Testis (tissue), 2 donors: ENCODE results near the gene NOXO1.

Source experiments
- POLR2A ChIP-seq: fragments of 450-650 bp; IDR thresholded peaks from one replicate; pipeline ENCODE4 v1.6.1; 2017; ENCODE audit warnings: antibody characterized with exemption, mild to moderate bottlenecking, moderate library complexity
- TF ChIP-seq, protein P1 (sequence below), 3 experiments: fragments of 450-650 bp in 2 of 3; fragments of 200-600 bp in 1 of 3; sonication (generic) in 1 of 3; IDR thresholded peaks; one replicate each; pipeline ENCODE4 v1.5.1; 2016 to 2019; ENCODE audit warnings: antibody characterized with exemption in 3 of 3, mild to moderate bottlenecking in 2 of 3, moderate library complexity in 1 of 3

DNA sequence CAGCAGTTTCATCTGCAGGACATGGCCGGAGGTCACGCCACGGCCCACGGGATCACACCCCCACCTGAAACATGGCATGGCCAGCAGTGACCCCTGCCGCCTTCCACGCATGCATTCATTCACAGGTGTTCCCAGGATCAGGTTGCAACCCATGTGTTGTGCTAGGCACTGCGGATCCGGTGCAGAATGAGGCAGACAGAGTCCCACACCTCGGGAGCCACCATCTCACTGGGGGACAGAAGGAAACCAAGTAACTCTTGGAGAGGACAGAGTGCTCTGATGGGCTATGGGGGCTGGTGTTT is 33.9 kb downstream of the NOXO1 start:
- no peak for TF ChIP-seq POLR2A
- TF ChIP-seq, protein P1, sequence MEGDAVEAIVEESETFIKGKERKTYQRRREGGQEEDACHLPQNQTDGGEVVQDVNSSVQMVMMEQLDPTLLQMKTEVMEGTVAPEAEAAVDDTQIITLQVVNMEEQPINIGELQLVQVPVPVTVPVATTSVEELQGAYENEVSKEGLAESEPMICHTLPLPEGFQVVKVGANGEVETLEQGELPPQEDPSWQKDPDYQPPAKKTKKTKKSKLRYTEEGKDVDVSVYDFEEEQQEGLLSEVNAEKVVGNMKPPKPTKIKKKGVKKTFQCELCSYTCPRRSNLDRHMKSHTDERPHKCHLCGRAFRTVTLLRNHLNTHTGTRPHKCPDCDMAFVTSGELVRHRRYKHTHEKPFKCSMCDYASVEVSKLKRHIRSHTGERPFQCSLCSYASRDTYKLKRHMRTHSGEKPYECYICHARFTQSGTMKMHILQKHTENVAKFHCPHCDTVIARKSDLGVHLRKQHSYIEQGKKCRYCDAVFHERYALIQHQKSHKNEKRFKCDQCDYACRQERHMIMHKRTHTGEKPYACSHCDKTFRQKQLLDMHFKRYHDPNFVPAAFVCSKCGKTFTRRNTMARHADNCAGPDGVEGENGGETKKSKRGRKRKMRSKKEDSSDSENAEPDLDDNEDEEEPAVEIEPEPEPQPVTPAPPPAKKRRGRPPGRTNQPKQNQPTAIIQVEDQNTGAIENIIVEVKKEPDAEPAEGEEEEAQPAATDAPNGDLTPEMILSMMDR (IDR thresholded peaks at IDR 0.05) = no peak
